Retinal pigment epithelial cell (primary cell): ENCODE data around the gene FSTL1.
A peak's percentile ranks its signal among the peaks of the same experiment; 100 is the strongest.

Experiments used
- DNase-seq: peaks from one replicate; pipeline ENCODE4 v3.0.0-alpha.2; 2010; ENCODE audit warnings: low read depth
- H3K4me3 ChIP-seq: 2 replicates; pipeline ENCODE4 v1.5.1; 2011; ENCODE audit warnings: mild to moderate bottlenecking, low read length, control low read depth, moderate library complexity
- TF ChIP-seq, protein P1 (sequence below): conservative IDR thresholded peaks from 2 replicates; pipeline ENCODE4 v1.5.1; 2011; ENCODE audit warnings: low read depth, low read length, control low read depth, inconsistent platforms

The FSTL1 gene, protein sequence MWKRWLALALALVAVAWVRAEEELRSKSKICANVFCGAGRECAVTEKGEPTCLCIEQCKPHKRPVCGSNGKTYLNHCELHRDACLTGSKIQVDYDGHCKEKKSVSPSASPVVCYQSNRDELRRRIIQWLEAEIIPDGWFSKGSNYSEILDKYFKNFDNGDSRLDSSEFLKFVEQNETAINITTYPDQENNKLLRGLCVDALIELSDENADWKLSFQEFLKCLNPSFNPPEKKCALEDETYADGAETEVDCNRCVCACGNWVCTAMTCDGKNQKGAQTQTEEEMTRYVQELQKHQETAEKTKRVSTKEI

DNA sequence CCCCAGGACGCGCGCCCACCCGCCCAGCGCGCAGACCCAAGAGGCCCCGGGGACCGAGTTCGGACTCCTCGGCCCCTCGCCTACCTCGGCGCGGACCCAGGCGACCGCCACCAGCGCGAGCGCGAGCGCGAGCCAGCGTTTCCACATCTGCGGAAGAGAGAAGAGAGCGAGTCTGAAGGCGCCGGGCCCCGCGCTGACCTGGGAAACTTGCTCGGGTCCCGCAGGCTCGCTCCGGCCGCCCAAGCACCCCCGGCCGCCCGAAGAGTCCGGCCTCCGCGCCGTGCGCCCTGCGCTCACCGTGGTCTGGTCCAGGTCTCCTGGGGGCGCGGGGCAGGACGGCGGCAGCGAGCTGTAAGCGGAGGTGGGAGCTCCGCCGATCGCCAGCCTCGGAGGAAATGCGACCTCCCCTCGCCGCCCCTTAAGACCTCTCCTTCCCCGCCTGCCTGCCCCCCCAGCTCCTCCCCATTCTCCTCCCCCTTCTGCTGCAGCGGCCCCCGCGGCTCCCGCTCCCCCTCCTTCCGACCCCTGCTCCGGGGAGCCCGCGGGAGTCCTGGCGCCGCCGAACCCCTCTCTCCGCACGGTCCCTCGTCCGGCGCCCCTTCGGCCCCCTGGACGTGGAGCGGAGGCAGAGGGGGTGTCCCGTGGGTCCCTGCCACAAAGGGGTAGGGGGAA is at the start of gene FSTL1:
FSTL1 (minus strand) TSS at position 393 of the 672 bp plus-strand sequence; CDS start at position 147, 246 bp downstream.
- peak within 1 kb of the TSS; percentile 89 for H3K4me3 ChIP-seq
- no peak for DNase-seq
- TF ChIP-seq, protein P1, sequence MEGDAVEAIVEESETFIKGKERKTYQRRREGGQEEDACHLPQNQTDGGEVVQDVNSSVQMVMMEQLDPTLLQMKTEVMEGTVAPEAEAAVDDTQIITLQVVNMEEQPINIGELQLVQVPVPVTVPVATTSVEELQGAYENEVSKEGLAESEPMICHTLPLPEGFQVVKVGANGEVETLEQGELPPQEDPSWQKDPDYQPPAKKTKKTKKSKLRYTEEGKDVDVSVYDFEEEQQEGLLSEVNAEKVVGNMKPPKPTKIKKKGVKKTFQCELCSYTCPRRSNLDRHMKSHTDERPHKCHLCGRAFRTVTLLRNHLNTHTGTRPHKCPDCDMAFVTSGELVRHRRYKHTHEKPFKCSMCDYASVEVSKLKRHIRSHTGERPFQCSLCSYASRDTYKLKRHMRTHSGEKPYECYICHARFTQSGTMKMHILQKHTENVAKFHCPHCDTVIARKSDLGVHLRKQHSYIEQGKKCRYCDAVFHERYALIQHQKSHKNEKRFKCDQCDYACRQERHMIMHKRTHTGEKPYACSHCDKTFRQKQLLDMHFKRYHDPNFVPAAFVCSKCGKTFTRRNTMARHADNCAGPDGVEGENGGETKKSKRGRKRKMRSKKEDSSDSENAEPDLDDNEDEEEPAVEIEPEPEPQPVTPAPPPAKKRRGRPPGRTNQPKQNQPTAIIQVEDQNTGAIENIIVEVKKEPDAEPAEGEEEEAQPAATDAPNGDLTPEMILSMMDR, result no peak

DNA sequence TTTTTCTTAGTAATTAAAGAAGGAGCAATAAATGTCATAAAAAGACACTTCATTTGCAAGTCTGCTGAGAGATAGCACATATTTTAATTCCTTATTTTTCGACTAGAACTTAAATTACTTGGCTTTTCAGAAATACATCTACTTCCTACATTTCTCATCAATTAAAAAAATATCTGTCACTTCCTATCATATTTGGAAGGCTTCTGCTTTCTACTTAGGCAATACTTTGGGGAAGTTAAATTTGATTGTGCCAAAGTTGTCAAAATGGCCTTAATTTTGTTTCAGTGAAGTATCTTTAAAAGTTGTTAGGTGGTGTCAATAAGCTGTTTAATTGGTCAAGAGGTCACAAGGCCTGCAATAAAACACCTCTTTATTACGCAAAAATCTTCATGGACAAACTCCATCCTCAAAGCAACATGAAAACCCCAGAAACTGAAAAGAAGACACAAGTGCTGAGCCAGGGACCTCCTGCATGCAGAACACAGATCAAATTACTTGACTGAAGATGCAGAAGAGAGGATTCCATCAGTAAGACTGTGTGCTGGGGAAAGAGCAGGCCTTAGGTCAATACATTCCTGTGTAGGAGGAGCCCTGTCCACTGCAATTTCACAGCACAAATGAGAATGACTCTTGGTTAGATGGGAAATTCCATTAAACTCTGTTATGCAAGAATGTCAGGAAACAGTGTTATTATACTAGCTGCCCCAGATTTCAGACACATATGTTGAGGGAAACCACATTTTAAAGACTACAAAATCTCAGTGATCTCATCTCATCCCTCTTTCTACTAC is 48.0 kb upstream of the FSTL1 start:
- peak; percentile 52 for DNase-seq
- no peak overlapping the region for H3K4me3 ChIP-seq
- TF ChIP-seq, protein P1, result no peak

DNA sequence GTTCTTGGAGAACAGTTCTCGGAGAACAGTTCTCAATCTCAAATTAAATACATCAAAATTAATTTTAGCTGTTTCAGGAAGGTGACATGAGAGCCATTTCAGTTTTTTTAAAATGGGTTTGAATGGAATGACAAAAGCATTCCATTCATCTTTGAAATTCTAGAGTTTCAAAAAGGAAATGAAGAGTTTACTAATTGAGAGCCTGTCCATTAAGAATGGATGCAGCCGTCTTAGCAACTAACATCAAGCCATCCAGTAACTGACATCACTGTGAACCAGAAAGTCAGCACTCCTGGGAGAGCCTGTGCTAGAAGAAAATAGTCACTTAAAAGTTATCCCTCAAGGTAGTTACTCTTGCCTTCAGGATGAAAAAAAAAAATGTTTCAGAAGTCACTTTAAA is 47.0 kb upstream of the FSTL1 start:
- H3K4me3 ChIP-seq, result no peak overlapping the region
- DNase-seq, result no peak
- TF ChIP-seq, protein P1, result no peak

DNA sequence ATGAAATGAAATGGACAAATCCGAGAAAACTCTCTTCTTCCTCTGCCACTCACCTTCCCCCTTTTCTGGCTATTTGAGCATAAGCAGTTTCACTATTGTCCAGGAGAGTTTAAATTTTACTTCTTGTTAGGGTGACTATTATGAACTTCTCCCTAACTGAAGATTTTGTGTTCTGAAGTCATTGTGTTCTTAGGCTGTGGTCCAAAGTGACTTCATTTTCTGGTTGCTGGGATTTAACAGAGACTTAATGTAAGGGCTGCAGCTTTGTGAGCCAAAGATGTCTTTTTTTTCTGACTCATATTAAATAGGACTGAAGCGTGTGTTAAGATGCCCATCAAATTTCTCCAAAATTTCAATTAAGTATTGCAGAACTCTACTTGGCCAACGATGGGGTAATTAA is 46.5 kb upstream of the FSTL1 start:
- H3K4me3 ChIP-seq, result no peak overlapping the region
- TF ChIP-seq, protein P1, result no peak
- peak; percentile 64 for DNase-seq

DNA sequence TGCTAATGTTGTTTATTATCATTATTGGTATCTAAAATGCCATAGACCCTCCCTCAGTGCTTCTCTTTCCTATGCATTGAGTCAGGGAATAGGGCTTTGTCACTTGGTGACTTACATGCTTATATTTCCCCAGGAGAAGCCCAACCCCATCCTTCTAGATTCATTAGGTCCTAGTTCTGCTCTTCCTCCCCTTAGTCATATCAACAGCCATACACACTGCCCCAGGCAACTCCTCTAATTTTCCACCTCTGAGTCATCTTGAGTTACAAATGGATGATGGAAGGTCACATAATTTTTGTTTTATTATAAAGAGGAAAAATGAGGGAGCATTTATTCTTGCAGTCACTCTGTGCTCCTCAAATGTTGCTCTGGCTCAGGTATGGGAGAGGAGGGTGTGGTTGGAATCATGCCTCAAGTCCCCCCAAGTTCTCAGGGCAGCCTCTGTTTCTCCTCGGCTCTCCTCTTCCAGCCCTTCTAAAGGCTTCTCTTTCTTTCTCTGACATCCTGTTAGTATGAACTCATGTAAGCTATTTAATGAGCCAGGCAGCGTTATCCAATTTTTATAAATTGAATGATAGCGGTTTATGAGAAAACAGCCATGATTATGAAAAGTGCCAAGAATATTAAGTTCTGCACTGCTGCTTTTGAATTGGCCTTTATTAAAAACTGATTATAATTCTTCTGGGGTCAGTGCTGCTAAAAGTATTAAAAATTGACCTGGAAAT is 45.6 kb upstream of the FSTL1 start:
- TF ChIP-seq, protein P1, result no peak
- no peak overlapping the region for H3K4me3 ChIP-seq

DNA sequence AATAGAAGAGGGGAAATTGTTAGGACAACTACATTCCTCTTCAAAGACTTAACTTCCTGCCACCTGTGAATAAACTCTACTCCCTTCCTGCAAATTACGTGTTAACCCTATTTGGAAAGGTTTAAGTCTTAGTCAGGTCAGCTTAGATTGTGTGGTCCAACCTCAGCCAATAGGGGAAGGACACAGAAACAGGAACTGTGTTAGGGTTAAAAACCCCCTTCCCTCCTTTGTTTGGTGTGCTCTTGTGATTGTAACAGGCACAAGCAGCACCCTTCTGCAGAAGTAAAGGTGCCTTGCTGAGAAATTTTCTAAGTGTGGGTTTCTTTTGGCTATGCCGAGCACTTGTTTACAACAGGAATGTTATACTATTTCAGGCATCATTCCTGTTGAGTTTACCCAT is 45.0 kb upstream of the FSTL1 start:
- H3K4me3 ChIP-seq, result no peak overlapping the region
- TF ChIP-seq, protein P1, result no peak
- no peak for DNase-seq

More for the DNA sequence above, 45.6 kb upstream of the FSTL1 start:
- no peak for DNase-seq
